NK-92 treated with Interleukin-12 subunit alpha and Interleukin-12 subunit beta, amount 100 ng/mL, for 24 hours (cell line): ENCODE data around the gene PARPBP.
"Not testable (repeated sequence)": the region's sequence is repeated elsewhere in the genome, so short reads cannot be mapped to it uniquely, and the experiment has no call there.

ENCODE experiments used
- DNase-seq: peaks from one replicate; lab custom pipeline; 2025; lab: John Stamatoyannopoulos, UW

The PARPBP gene, protein sequence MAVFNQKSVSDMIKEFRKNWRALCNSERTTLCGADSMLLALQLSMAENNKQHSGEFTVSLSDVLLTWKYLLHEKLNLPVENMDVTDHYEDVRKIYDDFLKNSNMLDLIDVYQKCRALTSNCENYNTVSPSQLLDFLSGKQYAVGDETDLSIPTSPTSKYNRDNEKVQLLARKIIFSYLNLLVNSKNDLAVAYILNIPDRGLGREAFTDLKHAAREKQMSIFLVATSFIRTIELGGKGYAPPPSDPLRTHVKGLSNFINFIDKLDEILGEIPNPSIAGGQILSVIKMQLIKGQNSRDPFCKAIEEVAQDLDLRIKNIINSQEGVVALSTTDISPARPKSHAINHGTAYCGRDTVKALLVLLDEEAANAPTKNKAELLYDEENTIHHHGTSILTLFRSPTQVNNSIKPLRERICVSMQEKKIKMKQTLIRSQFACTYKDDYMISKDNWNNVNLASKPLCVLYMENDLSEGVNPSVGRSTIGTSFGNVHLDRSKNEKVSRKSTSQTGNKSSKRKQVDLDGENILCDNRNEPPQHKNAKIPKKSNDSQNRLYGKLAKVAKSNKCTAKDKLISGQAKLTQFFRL

DNA sequence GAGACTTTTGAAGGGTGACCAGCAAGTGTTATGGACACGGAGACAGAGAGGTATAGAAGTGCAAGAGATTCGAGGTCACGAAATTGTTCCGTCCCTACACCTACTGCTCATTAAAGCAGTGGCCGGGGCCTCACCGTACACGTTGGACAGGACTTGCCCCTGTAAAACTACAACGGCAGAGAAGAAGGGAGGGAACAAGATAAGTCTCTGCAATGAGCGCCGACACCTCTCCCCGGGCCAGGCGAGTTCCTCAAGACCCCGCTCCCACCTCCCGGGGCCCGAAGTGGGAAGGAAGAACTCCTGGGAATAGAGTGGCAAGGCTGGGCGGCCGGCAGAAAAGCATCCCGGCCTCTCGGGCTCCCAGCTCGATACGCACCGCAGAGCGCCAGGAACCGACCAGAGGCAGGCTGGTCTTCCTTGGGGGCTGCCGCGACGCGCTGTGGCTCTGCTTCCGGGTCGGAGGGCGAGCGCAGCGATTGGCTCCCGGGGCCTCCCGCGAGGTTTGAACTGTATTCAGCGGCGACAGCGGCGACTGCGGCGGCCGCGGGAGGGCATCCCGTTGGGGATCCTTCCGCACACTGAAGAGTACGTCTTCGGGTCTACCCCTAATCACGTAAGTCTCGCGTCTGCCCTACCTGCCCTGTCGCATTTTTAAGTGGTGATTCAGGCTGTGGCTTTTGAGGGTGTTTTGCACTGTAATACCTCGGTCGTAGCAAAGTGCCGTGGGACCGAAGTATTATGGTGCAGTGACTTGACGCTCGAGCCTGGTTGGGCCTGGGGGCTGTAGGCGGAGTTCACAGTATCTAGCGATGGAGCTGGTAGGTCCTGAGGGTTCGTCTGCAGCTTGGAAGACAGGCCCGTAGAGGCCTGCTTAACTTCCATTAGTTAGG lies at the start of gene PARPBP, which contains the start of gene NUP37:
Gene PARPBP, plus strand, starts transcription at position 510 of the 890 bp plus-strand sequence. CDS start 3,706 bp downstream, outside the sequence.
Gene NUP37, minus strand, starts transcription at position 441 of the 890 bp plus-strand sequence. CDS start 1,596 bp downstream, outside the sequence.
- DNase-seq, result peak; percentile 78

DNA sequence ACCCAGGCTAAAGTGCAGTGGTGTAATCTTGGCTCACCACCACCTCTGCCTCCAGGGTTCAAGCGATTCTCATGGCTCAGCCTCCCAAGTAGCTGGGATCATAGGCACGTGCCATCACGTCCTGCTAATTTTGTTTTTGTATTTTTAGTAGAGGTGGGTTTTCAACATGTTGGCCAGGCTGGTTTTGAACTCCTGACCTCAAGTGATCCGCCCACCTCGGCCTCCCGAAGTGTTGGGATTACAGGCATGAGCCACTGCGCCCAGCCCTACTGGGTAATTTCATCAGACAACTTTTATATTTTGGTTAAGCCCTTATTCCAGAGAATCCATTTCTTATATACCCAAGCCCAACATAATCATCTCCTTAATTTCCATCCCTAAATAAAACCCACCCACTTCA lies 47.9 kb upstream of the PARPBP start:
- not testable (repeated sequence) for DNase-seq

DNA sequence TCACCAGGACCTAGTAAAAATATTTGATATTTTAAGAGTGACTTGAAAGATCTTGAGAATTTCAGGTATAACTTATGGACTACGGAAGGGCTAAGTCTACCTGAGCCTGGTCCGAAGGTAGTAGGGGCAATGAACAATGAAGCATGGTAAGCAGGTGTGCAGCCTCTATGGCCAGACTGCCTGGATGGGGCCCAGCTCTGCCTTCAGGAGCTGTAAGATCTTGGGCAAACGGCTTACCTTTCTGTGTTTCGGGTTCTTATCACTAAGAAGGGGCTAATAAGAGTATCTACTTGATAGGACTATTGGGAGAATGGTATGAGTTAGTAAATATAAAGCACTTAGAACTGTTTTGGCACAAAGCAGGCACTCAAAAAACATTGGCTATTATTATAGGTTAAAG lies 39.1 kb upstream of the PARPBP start:
- DNase-seq, result no peak

DNA sequence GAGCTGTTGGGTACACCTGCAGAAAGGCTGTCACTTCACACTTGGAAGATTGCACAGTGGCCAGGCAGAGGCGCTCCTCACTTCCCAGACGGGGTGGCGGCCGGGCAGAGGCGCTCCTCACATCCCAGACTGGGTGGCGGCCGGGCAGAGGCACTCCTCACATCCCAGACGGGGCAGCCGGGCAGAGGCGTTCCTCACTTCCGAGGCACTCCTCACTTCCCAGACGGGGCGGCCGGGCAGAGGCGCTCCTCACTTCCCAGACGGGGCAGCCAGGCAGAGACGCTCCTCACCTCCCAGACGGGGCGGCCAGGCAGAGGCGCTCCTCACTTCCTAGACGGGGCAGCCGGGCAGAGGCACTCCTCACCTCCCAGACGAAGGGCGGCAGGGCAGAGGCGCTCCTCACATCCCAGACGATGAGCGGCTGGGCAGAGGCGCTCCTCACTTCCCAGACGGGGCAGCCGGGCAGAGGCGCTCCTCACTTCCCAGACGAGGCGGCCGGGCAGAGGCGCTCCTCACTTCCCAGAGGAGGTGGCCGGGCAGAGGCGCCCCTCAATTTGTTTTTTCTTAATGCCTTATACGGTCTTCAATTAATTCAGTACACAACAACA lies 30.7 kb upstream of the PARPBP start:
- DNase-seq, result not testable (repeated sequence)

DNA sequence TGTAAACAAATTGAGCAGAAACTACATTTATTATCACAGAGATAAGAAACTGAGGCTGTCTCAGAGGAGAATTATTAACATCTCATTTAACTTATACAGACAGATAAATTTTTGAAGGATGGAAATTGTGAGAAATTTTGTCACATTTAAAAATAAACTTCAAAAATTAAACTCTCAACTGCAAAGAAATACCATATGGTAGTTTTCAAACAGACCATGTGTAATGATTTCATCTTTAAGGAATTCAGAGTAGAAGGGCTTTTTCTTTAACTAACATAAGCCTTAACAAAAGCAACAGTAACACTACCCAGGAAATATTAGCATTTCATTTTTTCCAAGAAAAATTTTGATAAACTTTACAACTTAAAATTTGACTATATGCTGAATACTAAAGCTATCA lies 26.7 kb upstream of the PARPBP start:
- DNase-seq, result no peak

DNA sequence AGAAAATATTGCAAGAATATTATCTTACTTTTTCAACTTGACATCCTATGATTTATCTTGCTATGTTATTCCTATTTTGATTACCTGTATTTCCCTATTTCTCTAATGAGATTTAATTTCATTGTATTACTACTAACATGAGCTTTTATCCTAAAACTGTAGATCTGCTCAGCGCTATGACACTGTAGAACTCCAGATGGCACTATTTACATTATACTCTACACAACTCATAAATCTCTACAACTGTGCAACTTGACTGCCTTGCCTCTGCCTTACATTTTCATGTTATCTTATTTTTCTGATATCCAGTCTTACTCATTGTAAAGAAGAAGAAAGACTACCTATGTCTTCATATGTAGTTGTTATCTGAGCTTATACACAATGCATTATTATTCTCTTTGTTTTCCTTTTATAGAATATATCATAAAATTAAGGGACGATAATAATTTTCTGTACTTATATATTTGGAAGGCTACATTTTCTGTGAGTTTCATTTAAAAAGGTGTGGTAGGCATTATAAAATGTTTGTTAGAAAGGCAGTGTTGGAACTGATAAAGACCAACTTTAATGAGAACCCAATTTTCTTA lies 24.2 kb upstream of the PARPBP start:
- DNase-seq, result no peak

DNA sequence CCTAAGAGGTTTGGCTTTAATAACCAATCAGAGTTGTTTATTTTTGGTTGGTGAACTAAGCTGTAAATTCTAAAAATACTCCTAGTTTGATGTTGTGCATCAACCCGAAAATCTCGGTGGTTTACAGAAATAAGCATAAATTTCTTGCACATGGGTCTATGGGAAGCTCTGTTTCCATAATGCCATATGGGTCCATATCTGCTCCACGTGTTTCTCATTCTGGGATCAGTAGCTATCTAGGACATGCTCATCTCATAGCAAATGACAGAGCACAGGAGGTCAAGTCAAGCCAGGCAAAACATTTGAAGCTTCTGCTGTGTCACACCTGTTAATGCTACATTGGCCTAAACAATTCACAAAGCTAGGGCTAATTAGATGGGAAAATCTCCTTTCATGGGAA lies 23.1 kb upstream of the PARPBP start:
- no peak for DNase-seq

DNA sequence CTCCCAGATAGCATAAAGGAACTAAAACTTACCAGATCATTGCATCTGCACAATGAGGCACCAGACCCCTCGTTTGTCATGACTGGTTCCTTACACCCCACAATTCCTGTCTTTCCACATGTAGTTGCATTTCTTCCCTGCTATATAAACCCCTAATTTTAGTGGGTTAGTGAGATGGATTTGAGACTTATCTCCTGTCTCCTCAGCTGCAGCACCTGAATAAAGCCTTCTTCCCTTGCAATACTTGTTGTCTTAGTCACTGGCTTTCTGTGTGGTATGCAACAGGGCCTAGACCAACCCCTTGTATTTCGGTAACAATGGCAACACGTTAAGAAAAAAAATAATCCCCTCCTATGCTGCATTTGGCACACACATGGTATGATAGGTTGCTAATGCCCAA lies 13.1 kb upstream of the PARPBP start:
- DNase-seq, result no peak

DNA sequence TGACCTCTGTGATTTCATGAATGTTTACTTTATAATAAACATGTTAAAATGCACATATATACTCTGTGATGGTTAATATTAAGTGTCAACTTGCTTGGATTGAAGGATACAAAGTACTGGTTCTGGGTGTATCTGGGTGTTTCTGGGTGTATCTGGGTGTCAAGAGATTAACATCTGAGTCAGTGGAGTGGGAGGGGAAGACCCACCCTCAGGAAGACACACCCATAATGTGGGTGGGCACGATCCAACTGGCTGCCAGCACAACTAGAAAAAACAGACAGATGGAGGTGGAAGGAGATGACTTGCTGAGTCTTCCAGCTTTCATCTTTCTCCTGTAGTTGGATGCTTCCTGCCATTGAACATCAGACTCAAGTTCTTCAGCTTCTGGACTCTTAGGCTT lies 12.0 kb upstream of the PARPBP start:
- no peak for DNase-seq

DNA sequence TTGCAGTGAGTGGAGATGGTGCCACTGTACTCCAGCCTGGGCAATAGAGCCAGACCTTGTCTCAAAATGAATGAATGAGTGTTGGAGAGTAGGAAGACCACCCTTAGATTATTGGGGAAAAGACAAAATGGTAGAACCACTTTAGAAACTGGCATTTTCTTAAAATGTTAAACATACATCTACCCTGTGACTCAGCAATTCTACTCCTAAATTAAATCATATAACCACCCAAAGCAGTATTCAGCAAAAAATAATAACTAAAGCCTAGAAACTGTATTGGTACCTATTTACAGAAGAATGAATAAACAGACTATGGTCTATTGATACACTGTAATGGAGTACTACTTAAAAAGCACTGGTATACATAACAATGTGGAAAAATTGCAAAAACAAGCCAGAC lies 9.2 kb upstream of the PARPBP start:
- no peak for DNase-seq

DNA sequence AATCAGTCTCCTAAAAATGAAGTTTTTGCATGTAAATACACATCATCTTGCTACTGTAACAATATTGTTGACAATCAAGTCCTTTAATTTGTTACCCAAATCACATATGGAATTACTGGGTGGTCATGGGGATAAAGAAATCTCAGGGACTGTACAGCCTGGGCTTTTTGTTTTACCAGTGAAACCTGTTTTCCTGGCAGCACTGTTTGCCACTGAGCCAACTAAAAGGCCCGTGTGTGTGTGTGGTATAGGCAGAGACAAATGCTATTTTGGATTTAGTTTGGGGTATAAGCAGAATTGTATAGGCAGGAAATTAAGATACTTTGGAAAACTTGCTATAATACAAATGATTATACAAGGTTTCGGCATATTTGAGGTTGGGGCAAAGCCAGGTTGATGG lies 5.8 kb upstream of the PARPBP start:
- DNase-seq, result no peak

DNA sequence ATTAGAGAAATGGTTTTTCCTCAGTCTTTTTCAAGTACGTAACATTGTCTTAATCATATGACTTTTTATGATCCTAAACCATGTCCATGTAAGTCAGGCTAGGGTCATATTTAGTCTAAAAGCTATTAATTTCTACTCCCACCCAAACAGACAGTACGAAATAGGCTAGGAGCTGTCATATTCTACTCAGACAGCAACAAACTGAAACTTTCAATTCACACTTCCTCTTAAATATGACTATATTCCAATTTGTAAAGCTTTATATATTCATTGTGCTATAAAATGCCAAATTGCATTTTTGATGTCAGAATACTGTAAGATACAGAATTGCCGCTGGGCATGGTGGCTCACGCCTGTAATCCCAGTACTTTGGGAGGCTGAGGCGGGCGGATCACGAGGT lies 3.6 kb upstream of the PARPBP start:
- DNase-seq, result no peak

DNA sequence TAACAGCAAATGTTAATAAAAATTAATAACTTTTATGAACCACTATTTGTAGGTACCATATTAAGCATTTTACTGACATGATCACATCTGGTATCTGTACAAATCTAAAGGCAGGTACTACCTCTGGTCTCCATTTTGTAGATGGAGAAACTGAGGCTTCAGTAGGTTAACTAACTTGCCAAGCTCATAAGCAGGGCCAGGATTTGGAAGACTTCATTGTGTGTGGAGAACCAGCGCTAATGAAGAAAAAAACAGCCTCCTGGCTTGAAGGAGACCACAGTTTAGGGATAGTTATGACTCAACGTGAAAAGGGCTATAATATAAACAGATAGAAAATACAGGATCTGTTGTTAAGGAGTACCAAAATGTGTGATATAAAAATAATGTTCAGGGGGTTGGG lies 1.1 kb upstream of the PARPBP start:
- no peak for DNase-seq

DNA sequence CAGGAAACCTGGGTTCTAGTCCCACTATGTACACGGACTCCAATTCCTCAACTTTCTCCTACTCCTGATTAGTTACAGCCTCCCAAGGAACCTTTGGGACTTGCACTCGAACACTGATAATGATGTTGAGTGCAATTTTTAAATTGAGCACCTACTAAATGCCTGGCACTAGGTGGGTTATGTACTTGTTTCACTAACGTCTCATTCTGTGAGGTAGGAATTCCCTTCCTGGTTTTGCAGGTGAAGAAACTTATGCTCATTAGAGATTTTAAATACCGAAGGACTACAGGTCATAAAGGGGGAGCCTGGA lies 536 bp downstream of the PARPBP start:
- DNase-seq, result no peak

DNA sequence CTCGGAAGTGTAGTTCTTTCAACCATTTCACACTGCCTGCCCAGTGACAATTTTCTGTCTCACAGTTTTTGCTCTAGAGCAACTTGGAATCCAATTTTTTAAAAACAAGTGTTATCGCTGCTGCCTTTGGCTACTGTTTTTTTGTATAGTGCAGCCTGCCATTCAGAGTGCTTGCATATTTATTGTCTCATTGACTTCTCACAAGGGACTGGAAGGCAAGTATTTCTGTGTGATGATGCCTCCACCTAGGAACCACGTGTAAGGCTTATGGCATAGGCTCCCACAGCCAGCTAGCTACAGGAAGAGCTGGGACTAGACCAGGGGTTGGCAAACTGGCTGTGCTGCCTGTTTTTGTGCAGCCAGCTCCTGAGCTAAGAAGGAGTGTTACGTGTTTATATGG lies 903 bp downstream of the PARPBP start:
- peak; percentile 1 for DNase-seq

DNA sequence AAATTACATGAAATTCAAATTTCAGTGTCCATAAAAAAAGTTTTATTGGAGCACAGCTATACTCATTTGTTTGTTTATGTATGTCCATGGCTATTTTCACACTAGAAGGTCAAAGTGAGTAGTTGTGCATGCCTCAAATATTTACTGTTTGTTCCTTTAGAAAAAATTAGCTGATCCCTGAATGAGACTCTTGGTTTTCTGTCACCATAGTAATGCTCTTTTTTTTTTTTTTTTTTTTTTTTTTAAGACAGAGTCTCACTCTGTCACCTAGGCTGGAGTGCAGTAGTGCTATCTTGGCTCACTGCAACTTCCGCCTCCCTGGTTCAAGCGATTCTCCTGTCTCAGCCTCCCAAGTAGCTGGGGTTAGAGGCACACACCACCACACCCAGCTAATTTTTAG lies 1.3 kb downstream of the PARPBP start:
- DNase-seq, result not testable (repeated sequence)

DNA sequence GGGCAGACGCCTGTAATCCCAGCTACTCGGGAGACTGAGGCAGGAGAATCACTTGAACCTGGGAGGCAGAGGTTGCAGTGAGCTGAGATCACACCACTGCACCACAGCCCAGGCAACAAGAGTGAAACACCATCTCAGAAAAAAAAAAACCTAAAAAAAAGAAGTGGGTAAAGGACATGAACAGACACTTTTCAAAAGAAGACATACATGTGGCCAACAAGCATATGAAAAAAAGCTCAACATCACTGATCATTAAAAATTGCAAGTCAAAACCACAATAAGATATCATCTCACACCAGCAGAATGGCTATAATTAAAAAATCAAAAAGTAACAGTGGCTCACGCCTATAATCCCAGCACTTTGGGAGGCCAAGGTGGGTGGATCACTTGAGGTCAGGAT lies 10.7 kb downstream of the PARPBP start:
- DNase-seq, result not testable (repeated sequence)

DNA sequence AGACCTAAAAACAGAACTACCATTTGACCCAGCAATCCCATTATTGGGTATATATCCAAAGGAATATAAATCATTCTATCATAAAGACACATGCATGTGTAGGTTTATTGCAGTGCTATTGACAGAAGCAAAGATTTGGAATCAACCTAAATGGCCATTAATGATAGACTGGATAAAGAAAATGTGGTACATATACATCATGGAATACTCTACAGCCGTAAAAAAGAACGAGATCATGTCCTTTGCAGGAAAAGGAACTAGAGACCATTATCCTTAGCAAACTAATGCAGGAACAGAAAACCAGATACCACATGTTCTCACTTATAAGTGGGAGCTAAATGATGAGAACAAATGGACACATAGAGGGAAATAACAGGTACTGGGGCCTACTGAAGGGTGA lies 11.5 kb downstream of the PARPBP start:
- not testable (repeated sequence) for DNase-seq

DNA sequence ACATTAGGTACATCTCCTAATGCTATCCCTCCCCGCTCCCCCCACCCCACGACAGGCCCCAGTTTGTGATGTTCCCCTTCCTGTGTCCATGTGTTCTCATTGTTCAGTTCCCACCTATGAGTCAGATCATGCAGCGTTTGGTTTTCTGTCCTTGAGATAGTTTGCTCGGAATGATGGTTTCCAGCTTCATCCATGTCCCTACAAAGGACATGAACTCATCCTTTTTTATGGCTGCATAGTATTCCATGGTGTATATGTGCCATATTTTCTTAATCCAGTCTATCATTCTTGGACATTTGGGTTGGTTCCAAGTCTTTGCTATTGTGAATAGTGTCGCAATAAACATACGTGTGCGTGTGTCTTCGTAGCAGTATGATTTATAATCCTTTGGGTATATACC lies 17.6 kb downstream of the PARPBP start:
- DNase-seq, result not testable (repeated sequence)

DNA sequence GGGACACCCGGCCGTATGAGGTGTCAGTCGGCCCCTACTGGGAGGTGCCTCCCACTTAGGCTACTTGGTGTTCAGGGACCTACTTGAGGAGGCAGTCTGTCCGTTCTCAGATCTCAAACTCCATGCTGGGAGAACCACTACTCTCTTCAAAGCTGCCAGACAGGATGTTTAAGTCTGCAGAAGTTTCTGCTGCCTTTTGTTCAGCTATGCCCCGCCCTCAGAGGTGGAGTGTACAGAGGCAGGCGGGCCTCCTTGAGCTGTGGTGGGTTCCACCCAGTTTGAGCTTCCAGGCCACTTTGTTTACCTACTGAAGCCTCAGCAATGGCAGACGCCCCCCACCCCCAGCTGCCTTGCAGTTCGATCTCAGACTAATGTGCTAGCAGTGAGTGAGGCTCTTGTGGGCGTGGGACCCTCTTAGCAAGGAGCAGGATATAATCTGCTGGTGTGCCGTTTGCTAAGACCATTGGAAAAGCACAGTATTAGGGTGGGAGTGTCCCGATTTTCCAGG lies 22.9 kb downstream of the PARPBP start:
- not testable (repeated sequence) for DNase-seq

DNA sequence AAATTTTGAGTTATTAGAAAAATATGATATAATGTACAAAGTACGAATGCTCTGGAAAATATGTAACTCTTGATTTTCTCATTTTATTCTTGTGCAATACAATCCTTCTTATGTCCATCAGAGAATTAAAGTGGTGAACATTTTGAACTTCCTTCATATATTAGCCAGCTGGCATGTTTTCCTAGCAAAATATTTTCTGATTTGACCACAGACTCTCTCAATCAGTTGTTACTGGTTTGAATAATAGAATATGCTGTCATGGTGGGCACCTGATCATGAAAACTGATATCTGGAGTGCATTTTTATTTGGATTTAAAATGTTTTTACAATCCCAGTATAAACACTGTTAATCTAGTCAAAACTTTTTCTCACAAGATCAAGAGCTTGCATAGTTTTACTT lies 24.2 kb downstream of the PARPBP start:
- no peak for DNase-seq
